ENCODE results near the gene ARRDC2.
A peak's percentile ranks its signal among the peaks of the same experiment; 100 is the strongest.

GRCh38 chr19:18063463-18063862, 55.5 kb downstream of the ARRDC2 start:
- TF ChIP-seq, protein P1, sequence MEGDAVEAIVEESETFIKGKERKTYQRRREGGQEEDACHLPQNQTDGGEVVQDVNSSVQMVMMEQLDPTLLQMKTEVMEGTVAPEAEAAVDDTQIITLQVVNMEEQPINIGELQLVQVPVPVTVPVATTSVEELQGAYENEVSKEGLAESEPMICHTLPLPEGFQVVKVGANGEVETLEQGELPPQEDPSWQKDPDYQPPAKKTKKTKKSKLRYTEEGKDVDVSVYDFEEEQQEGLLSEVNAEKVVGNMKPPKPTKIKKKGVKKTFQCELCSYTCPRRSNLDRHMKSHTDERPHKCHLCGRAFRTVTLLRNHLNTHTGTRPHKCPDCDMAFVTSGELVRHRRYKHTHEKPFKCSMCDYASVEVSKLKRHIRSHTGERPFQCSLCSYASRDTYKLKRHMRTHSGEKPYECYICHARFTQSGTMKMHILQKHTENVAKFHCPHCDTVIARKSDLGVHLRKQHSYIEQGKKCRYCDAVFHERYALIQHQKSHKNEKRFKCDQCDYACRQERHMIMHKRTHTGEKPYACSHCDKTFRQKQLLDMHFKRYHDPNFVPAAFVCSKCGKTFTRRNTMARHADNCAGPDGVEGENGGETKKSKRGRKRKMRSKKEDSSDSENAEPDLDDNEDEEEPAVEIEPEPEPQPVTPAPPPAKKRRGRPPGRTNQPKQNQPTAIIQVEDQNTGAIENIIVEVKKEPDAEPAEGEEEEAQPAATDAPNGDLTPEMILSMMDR (IDR thresholded peaks at IDR 0.05 in 2 of 3, conservative IDR thresholded peaks at IDR 0.05 in 1 of 3; ENCODE audit: insufficient read depth in 2 of 3, low read depth in 1 of 3, low read length in 3 of 3), result peak; percentile 64 to 73 (median 71)
- TF ChIP-seq JUNB (CRISPR knock-in tag; conservative IDR thresholded peaks at IDR 0.05) (no peak), MLX (CRISPR knock-in tag; conservative IDR thresholded peaks at IDR 0.05) (no peak), EZH2 (IDR thresholded peaks at IDR 0.05; ENCODE audit: borderline replicate concordance, low read depth, low read length) (no peak), POLR2AphosphoS5 (IDR thresholded peaks at IDR 0.05; ENCODE audit: control insufficient read depth, insufficient read depth, low read depth, low read length) (no peak), CBX2 (IDR thresholded peaks at IDR 0.05; ENCODE audit: insufficient read depth, low read length, poor library complexity, severe bottlenecking) (no peak)
- TF ChIP-seq, protein P2, sequence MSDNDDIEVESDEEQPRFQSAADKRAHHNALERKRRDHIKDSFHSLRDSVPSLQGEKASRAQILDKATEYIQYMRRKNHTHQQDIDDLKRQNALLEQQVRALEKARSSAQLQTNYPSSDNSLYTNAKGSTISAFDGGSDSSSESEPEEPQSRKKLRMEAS (CRISPR knock-in tag; IDR thresholded peaks at IDR 0.05), result no peak
